Lung (tissue), 12 donors: Measurements from ENCODE around the gene MAGI2. TPM values are rescaled to one million over a fixed set of nuclear protein-coding genes. Genes with fewer than 3 reads are reported as not detected.

Experiments
- ATAC-seq: fragments of 200-7000 bp; cut with Tn5 transposase; one replicate; pipeline ENCODE4 v1.9.1; 2020; ENCODE audit warnings: moderate number of reproducible peaks; ENCODE audit not compliant: insufficient read depth, low FRiP score
- DNase-seq, 3 donors: peaks; one replicate each; pipeline ENCODE4 v3.0.0-alpha.2; 2013 to 2017
- H3K27ac ChIP-seq, 2 donors: one replicate each; pipeline ENCODE4 v1.5.1; 2013; ENCODE audit warnings: mild to moderate bottlenecking in 2 of 2, moderate library complexity in 2 of 2, control low read depth in 1 of 2, inconsistent platforms in 1 of 2, low read depth in 1 of 2, low read length in 1 of 2
- H3K27me3 ChIP-seq, 3 donors: one replicate each; pipeline ENCODE4 v1.5.1; 2013; ENCODE audit warnings: low read length in 2 of 3; ENCODE audit not compliant: control insufficient read depth in 3 of 3, insufficient read depth in 3 of 3
- H3K36me3 ChIP-seq, 4 donors: one replicate each; pipeline ENCODE4 v1.5.1; 2013; ENCODE audit warnings: low read length in 4 of 4, mild to moderate bottlenecking in 1 of 4, moderate library complexity in 1 of 4; ENCODE audit not compliant: control insufficient read depth in 4 of 4, insufficient read depth in 4 of 4
- H3K4me1 ChIP-seq, 5 donors: one replicate each; pipeline ENCODE4 v1.5.1; 2013; ENCODE audit warnings: low read length in 5 of 5, mild to moderate bottlenecking in 2 of 5, moderate library complexity in 1 of 5; ENCODE audit not compliant: control insufficient read depth in 5 of 5, insufficient read depth in 5 of 5
- H3K4me3 ChIP-seq: one replicate; pipeline ENCODE4 v1.5.1; 2013; ENCODE audit warnings: mild to moderate bottlenecking, control low read depth, moderate library complexity
- H3K9ac ChIP-seq, 2 donors: one replicate each; pipeline ENCODE4 v1.5.1; 2013; ENCODE audit warnings: low read length in 2 of 2, control low read depth in 1 of 2; ENCODE audit not compliant: insufficient read depth in 1 of 2
- H3K9me3 ChIP-seq, 4 donors: one replicate each; pipeline ENCODE4 v1.5.1; 2013; ENCODE audit warnings: low read length in 3 of 4, mild to moderate bottlenecking in 1 of 4, moderate library complexity in 1 of 4; ENCODE audit not compliant: control insufficient read depth in 4 of 4, insufficient read depth in 3 of 4
- WGBS, 2 donors: extraction: QIAGEN DNeasy Blood & Tissue Kit; methylation state at CpG; one replicate each; pipeline ENCODE4 v1.1.7; 2013; 5-methylcytosine and 5-hydroxymethylcytosine counted together
- polyA plus RNA-seq, 2 donors: library from polyadenylated mRNA; stranded (reverse); fragments of 200-250 nt; gene quantifications; one replicate each; pipeline ENCODE4 v1.2.1, GENCODE V29; 2013
- total RNA-seq, 2 donors: library from RNA; depleted of rRNA in 1 of 2; stranded (reverse); fragments of >200 nt in 1 of 2; gene quantifications; one replicate each; pipeline ENCODE4 v1.2.1, GENCODE V29; 2014 to 2021
- TF ChIP-seq, protein P1 (sequence below): IDR thresholded peaks from 2 replicates; pipeline ENCODE4 v1.5.1; 2012; ENCODE audit warnings: mild to moderate bottlenecking; ENCODE audit errors: control extremely low read depth, extremely low read depth
- donor health status: control.
- donor health status: control.
- donor health status: Bipolar disorder and iron deficiency.
- donor health status: healthy.
- donor health status: DM: yes; HTN: yes; CAD: no.

Gene MAGI2
- total and polyA plus RNA-seq, 4 donors: 0.94 to 18.0 (median 5.3) TPM

DNA sequence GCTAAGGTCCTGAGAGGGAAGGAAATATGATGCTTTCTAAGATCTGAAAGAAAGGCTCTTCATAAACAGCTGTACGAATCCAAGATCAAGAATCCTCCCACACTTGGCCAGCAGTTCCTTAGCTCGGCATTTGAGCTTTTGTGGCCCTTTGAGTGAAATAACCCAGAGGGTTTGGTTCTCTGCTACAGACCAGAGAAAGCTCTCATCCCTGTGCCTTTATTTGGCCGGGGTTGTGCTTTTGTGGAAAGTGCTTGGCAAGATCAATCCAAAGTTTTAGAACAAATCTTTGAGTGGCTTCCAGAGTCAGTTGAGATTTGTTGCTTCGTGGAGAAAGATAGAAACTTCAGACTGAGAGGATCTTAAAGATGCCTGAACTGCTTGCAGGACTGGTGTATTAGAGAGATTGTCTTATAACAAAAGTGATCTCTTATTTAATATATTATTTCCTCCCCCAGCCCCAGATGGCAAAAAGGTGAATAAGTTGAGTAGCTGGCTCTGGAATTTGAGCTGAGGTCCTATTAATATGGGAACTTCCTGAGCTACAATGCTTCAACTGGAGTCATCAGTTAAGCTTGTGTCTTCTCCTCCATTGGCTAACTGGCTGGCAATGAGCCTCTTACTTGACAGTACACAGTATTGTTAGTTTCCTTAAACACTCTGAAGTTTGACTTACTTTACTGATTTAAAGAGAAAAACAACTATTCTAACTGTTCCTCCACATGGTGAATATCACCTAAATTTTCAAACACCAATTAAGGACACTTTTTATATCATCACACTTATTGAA is 687.3 kb downstream of the MAGI2 start:
- no peaks in the 10 kb centered on the region for H3K27me3 ChIP-seq
- TF ChIP-seq, protein P1, sequence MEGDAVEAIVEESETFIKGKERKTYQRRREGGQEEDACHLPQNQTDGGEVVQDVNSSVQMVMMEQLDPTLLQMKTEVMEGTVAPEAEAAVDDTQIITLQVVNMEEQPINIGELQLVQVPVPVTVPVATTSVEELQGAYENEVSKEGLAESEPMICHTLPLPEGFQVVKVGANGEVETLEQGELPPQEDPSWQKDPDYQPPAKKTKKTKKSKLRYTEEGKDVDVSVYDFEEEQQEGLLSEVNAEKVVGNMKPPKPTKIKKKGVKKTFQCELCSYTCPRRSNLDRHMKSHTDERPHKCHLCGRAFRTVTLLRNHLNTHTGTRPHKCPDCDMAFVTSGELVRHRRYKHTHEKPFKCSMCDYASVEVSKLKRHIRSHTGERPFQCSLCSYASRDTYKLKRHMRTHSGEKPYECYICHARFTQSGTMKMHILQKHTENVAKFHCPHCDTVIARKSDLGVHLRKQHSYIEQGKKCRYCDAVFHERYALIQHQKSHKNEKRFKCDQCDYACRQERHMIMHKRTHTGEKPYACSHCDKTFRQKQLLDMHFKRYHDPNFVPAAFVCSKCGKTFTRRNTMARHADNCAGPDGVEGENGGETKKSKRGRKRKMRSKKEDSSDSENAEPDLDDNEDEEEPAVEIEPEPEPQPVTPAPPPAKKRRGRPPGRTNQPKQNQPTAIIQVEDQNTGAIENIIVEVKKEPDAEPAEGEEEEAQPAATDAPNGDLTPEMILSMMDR: no peak
- no peak overlapping the region for H3K4me3 ChIP-seq
- peaks cover 0 to 16% (median 8%) of the 10 kb centered on the region in 5 donors for H3K4me1 ChIP-seq
- WGBS, 2 donors: 76 to 86% methylated on average over 4 of the region's 4 CpGs
- H3K27ac ChIP-seq: no peak overlapping the region
- no peak overlapping the region for H3K9ac ChIP-seq
- ATAC-seq (no peak), DNase-seq (no peak)
- no peaks in the 10 kb centered on the region for H3K9me3 ChIP-seq
- H3K36me3 ChIP-seq: no peaks in the 10 kb centered on the region

DNA sequence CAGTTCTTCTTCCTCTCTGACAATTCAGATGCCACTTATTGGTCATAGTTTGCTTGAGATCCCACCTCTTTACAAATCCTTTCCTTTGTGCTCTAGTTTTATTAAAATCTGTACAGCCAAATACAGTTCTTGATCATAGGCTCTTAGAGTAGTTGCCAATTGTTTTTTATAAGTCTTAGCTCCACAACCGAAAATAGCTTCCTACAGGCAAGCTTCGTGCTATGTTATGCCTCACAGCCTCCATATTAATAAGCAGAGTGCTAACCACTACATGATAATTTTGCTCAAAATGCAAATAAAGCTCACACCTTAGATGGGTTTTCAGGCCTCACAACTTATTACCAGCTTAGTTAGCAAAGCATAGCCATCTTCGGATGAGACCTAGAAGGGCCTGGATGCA is 688.9 kb downstream of the MAGI2 start:
- DNase-seq (no peak), ATAC-seq (no peak)
- Histone ChIP-seq H3K9me3 (no peaks in the 10 kb centered on the region), H3K4me1 (peaks cover 0 to 7% (median 2%) of the 10 kb centered on the region in 5 donors), H3K27ac (no peak overlapping the region), H3K4me3 (no peak overlapping the region), H3K36me3 (no peaks in the 10 kb centered on the region), H3K27me3 (no peaks in the 10 kb centered on the region), H3K9ac (no peak overlapping the region)
- TF ChIP-seq, protein P1: no peak
- WGBS, 2 donors: 91 to 94% methylated on average over 3 of the region's 3 CpGs

DNA sequence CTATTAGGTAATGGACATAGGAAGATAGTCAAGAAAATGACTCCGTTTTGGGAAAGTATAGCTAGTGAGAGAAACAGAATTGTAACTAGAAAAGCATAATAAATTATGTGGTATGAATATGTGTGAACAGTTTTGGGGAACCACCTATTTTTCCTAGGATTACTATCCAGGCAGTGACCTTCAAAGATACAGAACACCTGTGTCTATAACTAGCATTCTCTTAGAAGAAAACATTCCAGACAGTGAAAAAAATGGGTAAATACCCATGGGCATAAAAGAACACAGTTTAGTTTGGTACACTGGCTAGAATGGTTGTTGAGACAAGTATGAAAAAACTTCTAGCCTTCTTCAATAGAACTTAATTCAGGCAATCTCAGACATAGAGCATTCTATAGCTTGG is 690.8 kb downstream of the MAGI2 start:
- no peaks in the 10 kb centered on the region for H3K9me3 ChIP-seq
- H3K9ac ChIP-seq: no peak overlapping the region
- H3K4me1 ChIP-seq: peaks cover 0 to 6% (median 0%) of the 10 kb centered on the region in 5 donors
- no peak overlapping the region for H3K27ac ChIP-seq
- DNase-seq (no peak), ATAC-seq (no peak)
- H3K4me3 ChIP-seq: no peak overlapping the region
- 86 to 95% methylated on average over 1 of the region's 1 CpG for WGBS, 2 donors
- TF ChIP-seq, protein P1: no peak
- no peaks in the 10 kb centered on the region for H3K36me3 ChIP-seq
- H3K27me3 ChIP-seq: no peaks in the 10 kb centered on the region
